PC-3 (cell line): Measurements from ENCODE around the gene TMEM82. TPM values are rescaled to one million over a fixed set of nuclear protein-coding genes. Genes with fewer than 3 reads are reported as not detected.
A peak's percentile ranks its signal among the peaks of the same experiment; 100 is the strongest.

Experiments used
- ATAC-seq: fragments of 200-7000 bp; cut with Tn5 transposase; 2 replicates; pipeline ENCODE4 v1.9.1; 2020; ENCODE audit warnings: mild to moderate bottlenecking, moderate library complexity
- BruUV-seq: library from RNA; stranded (reverse); fragments of 400-500 nt; replicated peaks from 2 replicates; lab custom pipeline; 2021; lab: Mats Ljungman, UMichigan
- CTCF ChIA-PET: fragments of 300-600 bp; sonication (Branson Sonifier 250); formaldehyde crosslinking; loops from one replicate; lab custom pipeline; 2022; ENCODE audit warnings: antibody characterized with exemption; lab: Charles Lee
- POLR2A ChIA-PET: fragments of 300-600 bp; sonication (Branson Sonifier 250); formaldehyde crosslinking; loops from one replicate; lab custom pipeline; 2022; ENCODE audit warnings: antibody characterized with exemption; ENCODE audit not compliant: unreplicated experiment; lab: Charles Lee
- DNase-seq: peaks from one replicate; pipeline ENCODE4 v3.0.0-alpha.2; 2015
- H2AFZ ChIP-seq: fragments of 300-600 bp; sonication (generic); 2 replicates; pipeline ENCODE4 v1.6.0; 2016; ENCODE audit warnings: antibody characterized with exemption, low read length
- H3F3A ChIP-seq: fragments of 300-600 bp; sonication (generic); one replicate; pipeline ENCODE4 v1.6.0; 2017; ENCODE audit warnings: antibody characterized with exemption, low read length, control low read depth, mild to moderate bottlenecking; ENCODE audit not compliant: unreplicated experiment
- H3K27ac ChIP-seq: fragments of 300-600 bp; sonication (generic); 2 replicates; pipeline ENCODE4 v1.5.1; 2016; ENCODE audit warnings: mild to moderate bottlenecking, low read length
- H3K27me3 ChIP-seq: fragments of 300-600 bp; sonication (generic); 2 replicates; pipeline ENCODE4 v1.6.1; 2016; ENCODE audit warnings: low read length, mixed read lengths
- H3K36me3 ChIP-seq: fragments of 300-600 bp; sonication (generic); 2 replicates; pipeline ENCODE4 v1.6.1; 2016; ENCODE audit warnings: low read depth, mixed run types, low read length, mixed read lengths
- H3K4me1 ChIP-seq: fragments of 300-600 bp; sonication (generic); 2 replicates; pipeline ENCODE4 v1.5.1; 2016; ENCODE audit warnings: low read length; ENCODE audit not compliant: insufficient read depth
- H3K4me2 ChIP-seq: fragments of 300-600 bp; sonication (generic); 2 replicates; pipeline ENCODE4 v1.6.0; 2016; ENCODE audit warnings: low read length
- H3K4me3 ChIP-seq: fragments of 300-600 bp; sonication (generic); 2 replicates; pipeline ENCODE4 v1.5.1; 2016; ENCODE audit warnings: mild to moderate bottlenecking, low read length, mixed read lengths
- H3K79me2 ChIP-seq: fragments of 300-600 bp; sonication (generic); 2 replicates; pipeline ENCODE4 v1.6.1; 2017; ENCODE audit warnings: low read length, mixed read lengths
- H3K9ac ChIP-seq: fragments of 300-600 bp; sonication (generic); 2 replicates; pipeline ENCODE4 v1.6.0; 2016; ENCODE audit warnings: mild to moderate bottlenecking, low read length
- H3K9me2 ChIP-seq: fragments of 300-600 bp; sonication (generic); replicated peaks from 2 replicates; pipeline ENCODE4 v1.6.1; 2016; ENCODE audit warnings: mixed run types, low read length, mixed read lengths
- H3K9me3 ChIP-seq: fragments of 300-600 bp; sonication (generic); 2 replicates; pipeline ENCODE4 v1.6.1; 2016; ENCODE audit warnings: low read length, mixed read lengths
- H4K20me1 ChIP-seq: fragments of 300-600 bp; sonication (generic); 2 replicates; pipeline ENCODE4 v1.6.1; 2016; ENCODE audit warnings: low read length, mixed read lengths
- EZH2 ChIP-seq: fragments of 300-600 bp; sonication (generic); IDR thresholded peaks from one replicate; pipeline ENCODE4 v1.6.1; 2017; ENCODE audit warnings: antibody characterized with exemption, mild to moderate bottlenecking, low read length; ENCODE audit not compliant: unreplicated experiment
- EZH2phosphoT487 ChIP-seq: fragments of 300-600 bp; sonication (generic); IDR thresholded peaks from 2 replicates; pipeline ENCODE4 v1.6.1; 2018; ENCODE audit warnings: mild to moderate bottlenecking, antibody characterized with exemption, low read length, borderline replicate concordance
- intact Hi-C: fragments of 100-400 bp; cut with micrococcal nuclease; formaldehyde crosslinking; loops from 2 replicates; pipeline ENCODE4 v1.9.0; 2023
- total RNA-seq: library from RNA; depleted of rRNA; stranded (reverse); fragments of >200 nt; gene quantifications from 2 replicates; pipeline ENCODE4 v1.2.3, GENCODE V29; 2014; rRNA removed
- TF ChIP-seq, protein P1 (sequence below): fragments of 300-600 bp; sonication (generic); conservative IDR thresholded peaks from 2 replicates; pipeline ENCODE4 v1.5.1; 2017; ENCODE audit warnings: antibody characterized with exemption, low read depth, mild to moderate bottlenecking, low read length

Gene TMEM82
- total RNA-seq, 1 experiment from 2014 or later: not detected

- Histone ChIP-seq H3K27me3 (no peaks in the 10 kb centered on the region), H3K79me2 (peaks cover under 1% of the 10 kb centered on the region; the same call in 1 of the 2 replicates), H3K36me3 (no peaks in the 10 kb centered on the region; the same call in 1 of the 2 replicates), H2AFZ (no peak overlapping the region), H3K9ac (no peak overlapping the region), H3K27ac (peak overlapping the region; percentile 49; the same call in 1 of the 2 replicates), H3F3A (no peaks in the 10 kb centered on the region), H3K9me3 (no peaks in the 10 kb centered on the region), H3K9me2 (no peaks in the 10 kb centered on the region), H4K20me1 (no peaks in the 10 kb centered on the region), H3K4me3 (no peak overlapping the region), H3K4me2 (no peak overlapping the region), H3K4me1 (peaks cover 30% of the 10 kb centered on the region)
- CTCF ChIA-PET: interaction anchor here (0.6 kb wide), 1 partner anchor 34 kb away, joined by 3 read pairs; no protein-coding TSS in a partner anchor
- BruUV-seq: no TSS peak
- no peak for TF ChIP-seq EZH2
- TF ChIP-seq EZH2phosphoT487: no peak
- TF ChIP-seq, protein P1, sequence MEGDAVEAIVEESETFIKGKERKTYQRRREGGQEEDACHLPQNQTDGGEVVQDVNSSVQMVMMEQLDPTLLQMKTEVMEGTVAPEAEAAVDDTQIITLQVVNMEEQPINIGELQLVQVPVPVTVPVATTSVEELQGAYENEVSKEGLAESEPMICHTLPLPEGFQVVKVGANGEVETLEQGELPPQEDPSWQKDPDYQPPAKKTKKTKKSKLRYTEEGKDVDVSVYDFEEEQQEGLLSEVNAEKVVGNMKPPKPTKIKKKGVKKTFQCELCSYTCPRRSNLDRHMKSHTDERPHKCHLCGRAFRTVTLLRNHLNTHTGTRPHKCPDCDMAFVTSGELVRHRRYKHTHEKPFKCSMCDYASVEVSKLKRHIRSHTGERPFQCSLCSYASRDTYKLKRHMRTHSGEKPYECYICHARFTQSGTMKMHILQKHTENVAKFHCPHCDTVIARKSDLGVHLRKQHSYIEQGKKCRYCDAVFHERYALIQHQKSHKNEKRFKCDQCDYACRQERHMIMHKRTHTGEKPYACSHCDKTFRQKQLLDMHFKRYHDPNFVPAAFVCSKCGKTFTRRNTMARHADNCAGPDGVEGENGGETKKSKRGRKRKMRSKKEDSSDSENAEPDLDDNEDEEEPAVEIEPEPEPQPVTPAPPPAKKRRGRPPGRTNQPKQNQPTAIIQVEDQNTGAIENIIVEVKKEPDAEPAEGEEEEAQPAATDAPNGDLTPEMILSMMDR: no peak
- POLR2A ChIA-PET: interaction anchor here (0.6 kb wide), 1 partner anchor 147 kb away, joined by 3 read pairs; no protein-coding TSS in a partner anchor
- intact Hi-C loops: no loop called here
- ATAC-seq: no peak
- DNase-seq: peak; percentile 46
Observed at GRCh38 chr1:15788624-15789301, 46.5 kb downstream of the TMEM82 start.

GRCh38 chr1:15796086-15796462 is 53.8 kb downstream of the TMEM82 start:
- Histone ChIP-seq H3K79me2 (peaks cover 13% of the 10 kb centered on the region), H3K4me3 (no peak overlapping the region), H3K27ac (peak overlapping the region; percentile 94), H4K20me1 (no peaks in the 10 kb centered on the region), H3K9ac (peak overlapping the region; percentile 49), H2AFZ (no peak overlapping the region), H3K27me3 (no peaks in the 10 kb centered on the region), H3K4me2 (peak overlapping the region; percentile 49), H3F3A (no peaks in the 10 kb centered on the region), H3K9me3 (no peaks in the 10 kb centered on the region), H3K4me1 (peaks cover 60% of the 10 kb centered on the region), H3K36me3 (no peaks in the 10 kb centered on the region), H3K9me2 (no peaks in the 10 kb centered on the region)
- no peak for TF ChIP-seq EZH2phosphoT487
- TF ChIP-seq EZH2: no peak
- TF ChIP-seq, protein P1: no peak
- BruUV-seq: no TSS peak
- ATAC-seq (no peak), DNase-seq (no peak)
- CTCF ChIA-PET: no interaction called here
- intact Hi-C loops: loop anchor here (5.0 kb wide), 1 partner anchor 121 kb away; no protein-coding TSS in a partner anchor
- POLR2A ChIA-PET: interaction anchor here (0.6 to 1.7 kb wide), 4 partner anchors 15 to 348 kb away, joined by 3 to 11 read pairs (median 7); partner anchors contain the start of gene SPEN

Other genes with a start within 250 kb of the TMEM82 start
- 8.0 and 14.0 TPM in 2 replicates for gene CASP9, start 218.3 kb upstream of the TMEM82 start, total RNA-seq
- 9.2 and 11.7 TPM in 2 replicates for gene DNAJC16, start 215.7 kb upstream of the TMEM82 start, total RNA-seq
- 8.2 and 9.4 TPM in 2 replicates for gene AGMAT, start 157.4 kb upstream of the TMEM82 start, total RNA-seq
- 15.0 and 22.0 TPM in 2 replicates for gene DDI2, start 125.0 kb upstream of the TMEM82 start, total RNA-seq
- 31.3 and 44.6 TPM in 2 replicates for gene PLEKHM2, start 58.2 kb upstream of the TMEM82 start, total RNA-seq
- 0.44 and 2.6 TPM in 2 replicates for gene SLC25A34, start 6.2 kb upstream of the TMEM82 start, total RNA-seq
- gene FBLIM1, start 16.3 kb downstream of the TMEM82 start, total RNA-seq: 74.1 and 90.0 TPM in 2 replicates
- gene UQCRHL, start 65.2 kb downstream of the TMEM82 start, total RNA-seq: 8.7 and 11.2 TPM in 2 replicates
- 26.7 and 35.7 TPM in 2 replicates for gene SPEN, start 105.2 kb downstream of the TMEM82 start, total RNA-seq
- gene ZBTB17, start 233.6 kb downstream of the TMEM82 start, total RNA-seq: 44.2 and 55.2 TPM in 2 replicates